K562 (cell line): ENCODE data around the gene TMEM176B. TPM values are rescaled to one million over a fixed set of nuclear protein-coding genes. Genes with fewer than 3 reads are reported as not detected.
"Not testable (repeated sequence)": the region's sequence is repeated elsewhere in the genome, so short reads cannot be mapped to it uniquely, and the experiment has no call there.

Experiments
- ATAC-seq: fragments of 200-7000 bp; cut with Tn5 transposase; 3 replicates; pipeline ENCODE4 v1.9.1; 2020; ENCODE audit warnings: moderate library complexity
- BruUV-seq: library from RNA; stranded (reverse); fragments of 400-500 nt; replicated peaks from 2 replicates; lab custom pipeline; 2021; lab: Mats Ljungman, UMichigan
- CTCF ChIA-PET: fragments of 300-600 bp; formaldehyde crosslinking; extraction: SDS; loops from one replicate; lab custom pipeline; 2021; ENCODE audit warnings: low intra/inter-chr PET ratio; lab: Yijun Ruan, JAX
- POLR2A ChIA-PET: fragments of 300-600, 350-650 bp; sonication (Branson Sonifier 250); formaldehyde crosslinking; extraction: SDS; loops from one replicate; lab custom pipeline; 2021; ENCODE audit warnings: antibody characterized with exemption, inconsistent platforms; lab: Yijun Ruan, JAX
- DNase-seq, 4 experiments: peaks; one replicate each; pipeline versions ENCODE4 v3.0.0 to v3.0.0-alpha.2; 2011 to 2018; ENCODE audit warnings: low spot score in 3 of 4, mixed read lengths in 3 of 4; ENCODE audit errors: extremely low read depth in 1 of 4
- FAIRE-seq: peaks from 2 replicates; lab custom pipeline; 2011; peaks lifted over from hg19 to GRCh38; lab: Jason Lieb, UNC
- H2AFZ ChIP-seq: 2 replicates; pipeline ENCODE4 v1.6.0; 2011; ENCODE audit warnings: low read depth, low read length, control low read depth, inconsistent platforms
- H3K27ac ChIP-seq: fragments of 200-600 bp; 3 replicates; pipeline ENCODE4 v1.8.0; 2011; ENCODE audit warnings: low read depth, mild to moderate bottlenecking, control low read depth, inconsistent platforms, low read length, moderate library complexity, mixed read lengths; ENCODE audit errors: extremely low read depth
- H3K27me3 ChIP-seq, 2 experiments: fragments of 300-600 bp in 1 of 2; 2 replicates in 1 of 2; 3 replicates in 1 of 2; pipeline versions ENCODE4 v1.6.0 to v1.8.0; 2011; ENCODE audit warnings: inconsistent platforms in 2 of 2, low read length in 2 of 2, mild to moderate bottlenecking in 1 of 2, mixed read lengths in 1 of 2, moderate library complexity in 1 of 2; ENCODE audit not compliant: control insufficient read depth in 2 of 2, insufficient read depth in 2 of 2
- H3K36me3 ChIP-seq: fragments of 300-600 bp; 3 replicates; pipeline ENCODE4 v1.8.0; 2011; ENCODE audit warnings: mild to moderate bottlenecking, low read length, inconsistent platforms; ENCODE audit not compliant: control insufficient read depth, insufficient read depth
- H3K4me1 ChIP-seq, 2 experiments: fragments of 200-600 bp in 1 of 2; replicated peaks in 1 of 2; 2 replicates in 1 of 2; 3 replicates in 1 of 2; pipeline versions ENCODE4 v1.5.1 to v1.8.0; 2011; ENCODE audit warnings: inconsistent platforms in 2 of 2, low read length in 2 of 2, mild to moderate bottlenecking in 1 of 2, mixed read lengths in 1 of 2, moderate library complexity in 1 of 2; ENCODE audit not compliant: control insufficient read depth in 2 of 2, insufficient read depth in 2 of 2
- H3K4me2 ChIP-seq: 2 replicates; pipeline ENCODE4 v1.6.1; 2011; ENCODE audit warnings: low read length, control low read depth, inconsistent platforms, mixed read lengths; ENCODE audit not compliant: insufficient read depth
- H3K4me3 ChIP-seq: fragments of 200-600 bp; sonication (generic), shearing (Covaris generic); 2 replicates; pipeline ENCODE4 v1.5.1; 2016; ENCODE audit warnings: control low read depth, inconsistent platforms
- H3K79me2 ChIP-seq: fragments of 200-600 bp; 3 replicates; pipeline ENCODE4 v1.8.0; 2011; ENCODE audit warnings: low read length, inconsistent platforms; ENCODE audit not compliant: control insufficient read depth, insufficient read depth
- H3K9ac ChIP-seq, 2 experiments: 2 replicates each; pipeline versions ENCODE4 v1.6.0 to v1.6.1; 2011; ENCODE audit warnings: low read depth in 2 of 2, low read length in 2 of 2, control low read depth in 1 of 2, inconsistent platforms in 1 of 2, mild to moderate bottlenecking in 1 of 2, mixed read lengths in 1 of 2; ENCODE audit not compliant: insufficient read depth in 1 of 2
- H3K9me1 ChIP-seq: one replicate; pipeline ENCODE4 v1.6.0; 2011; ENCODE audit warnings: inconsistent platforms, mild to moderate bottlenecking, low read length, moderate library complexity; ENCODE audit not compliant: control insufficient read depth, insufficient read depth
- H3K9me3 ChIP-seq: replicated peaks from 2 replicates; pipeline ENCODE4 v1.5.1; 2011; ENCODE audit warnings: low read depth, low read length, inconsistent platforms; ENCODE audit not compliant: control insufficient read depth, insufficient read depth
- H4K20me1 ChIP-seq: replicated peaks from 2 replicates; pipeline ENCODE4 v1.6.1; 2011; ENCODE audit warnings: low read length, inconsistent platforms, mixed read lengths; ENCODE audit not compliant: control insufficient read depth, insufficient read depth
- WGBS: fragments of 100-300 bp; shearing (Covaris generic); methylation state at CpG from one replicate; pipeline ENCODE4 v1.1.6; 2016; ENCODE audit warnings: low coverage, mixed read lengths; ENCODE audit not compliant: insufficient coverage; ENCODE audit errors: missing lambda C conversion rate; 5-methylcytosine and 5-hydroxymethylcytosine counted together
- in situ Hi-C: fragments of 300-500 bp; cut with MboI; formaldehyde crosslinking; loops from 4 replicates; pipeline ENCODE4 v1.15.0; 2018; ENCODE audit warnings: inconsistent platforms, mixed read lengths
- intact Hi-C: fragments of 100-400 bp; cut with micrococcal nuclease; formaldehyde crosslinking; loops from 2 replicates; pipeline ENCODE4 v1.14.2; 2022
- polyA plus RNA-seq, 8 experiments: library from polyadenylated mRNA; depleted of rRNA in 4 of 8; stranded (reverse) in 5 of 8; unstranded in 3 of 8; fragments of >200 nt; fragmentation: Nextera tagmentation in 2 of 8; fragmentation: Illumina TruSeq in 1 of 8; extraction: Ambion mirVana in 2 of 8; extraction: Trizol in 1 of 8; gene quantifications; 2 replicates each; pipeline versions ENCODE4 v1.2.1 to v1.2.3, GENCODE V29; 2011 to 2014; ENCODE audit warnings: inconsistent platforms in 1 of 8, missing spikeins in 1 of 8
- total RNA-seq, 7 experiments: library from RNA; depleted of rRNA in 6 of 7; stranded (reverse); fragments of >200 nt in 6 of 7; fragmentation: Illumina TruSeq in 2 of 7; extraction: Trizol in 2 of 7; gene quantifications; 2 replicates each; pipeline versions ENCODE4 v1.2.1 to v1.2.3, GENCODE V29; 2011 to 2021; ENCODE audit warnings: low replicate concordance in 1 of 7
- TF ChIP-seq, protein P1 (sequence below), 2 experiments: fragments of 450-650 bp; IDR thresholded peaks; 2 replicates each; pipeline ENCODE4 v1.6.1; 2018; ENCODE audit warnings: mild to moderate bottlenecking in 2 of 2, low read depth in 1 of 2; ENCODE audit not compliant: partially characterized antibody in 2 of 2

The TMEM176B gene
- total and polyA plus RNA-seq, 9 of the 15 experiments (the other 6 are each of a cell fraction or from before 2014, with no cell fraction given) = 0.19 to 0.60 TPM; not detected in 7

DNA sequence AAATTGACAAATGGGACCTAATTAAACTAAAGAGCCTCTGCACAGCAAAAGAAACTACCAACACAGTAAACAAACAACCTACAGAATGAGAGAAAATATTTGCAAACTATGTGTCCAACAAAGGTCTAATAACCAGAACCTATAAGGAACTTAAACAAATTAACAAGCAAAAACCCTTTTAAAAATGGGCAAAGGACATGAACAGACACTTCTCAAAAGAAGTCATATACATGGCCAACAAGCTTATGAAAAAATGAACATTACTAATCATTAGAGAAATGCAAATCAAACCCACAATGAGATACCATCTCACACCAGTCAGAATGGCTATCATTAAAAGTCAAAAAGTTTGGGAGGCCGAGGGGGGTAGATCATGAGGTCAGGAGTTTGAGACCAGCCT, 26.0 kb downstream of the TMEM176B start:
- FAIRE-seq, H3K9ac ChIP-seq, DNase-seq, H4K20me1 ChIP-seq, CTCF ChIA-PET, intact Hi-C loops, H3K4me1 ChIP-seq, BruUV-seq, H3K36me3 ChIP-seq, H3K9me3 ChIP-seq, H3K79me2 ChIP-seq, H2AFZ ChIP-seq, H3K27ac ChIP-seq, H3K4me2 ChIP-seq, ATAC-seq, H3K9me1 ChIP-seq, H3K4me3 ChIP-seq: not testable (repeated sequence)
- peaks cover 4 to 11% of the 10 kb centered on the region in 2 experiments; a peak in 2 of 5 replicates for H3K27me3 ChIP-seq
- TF ChIP-seq, protein P1, sequence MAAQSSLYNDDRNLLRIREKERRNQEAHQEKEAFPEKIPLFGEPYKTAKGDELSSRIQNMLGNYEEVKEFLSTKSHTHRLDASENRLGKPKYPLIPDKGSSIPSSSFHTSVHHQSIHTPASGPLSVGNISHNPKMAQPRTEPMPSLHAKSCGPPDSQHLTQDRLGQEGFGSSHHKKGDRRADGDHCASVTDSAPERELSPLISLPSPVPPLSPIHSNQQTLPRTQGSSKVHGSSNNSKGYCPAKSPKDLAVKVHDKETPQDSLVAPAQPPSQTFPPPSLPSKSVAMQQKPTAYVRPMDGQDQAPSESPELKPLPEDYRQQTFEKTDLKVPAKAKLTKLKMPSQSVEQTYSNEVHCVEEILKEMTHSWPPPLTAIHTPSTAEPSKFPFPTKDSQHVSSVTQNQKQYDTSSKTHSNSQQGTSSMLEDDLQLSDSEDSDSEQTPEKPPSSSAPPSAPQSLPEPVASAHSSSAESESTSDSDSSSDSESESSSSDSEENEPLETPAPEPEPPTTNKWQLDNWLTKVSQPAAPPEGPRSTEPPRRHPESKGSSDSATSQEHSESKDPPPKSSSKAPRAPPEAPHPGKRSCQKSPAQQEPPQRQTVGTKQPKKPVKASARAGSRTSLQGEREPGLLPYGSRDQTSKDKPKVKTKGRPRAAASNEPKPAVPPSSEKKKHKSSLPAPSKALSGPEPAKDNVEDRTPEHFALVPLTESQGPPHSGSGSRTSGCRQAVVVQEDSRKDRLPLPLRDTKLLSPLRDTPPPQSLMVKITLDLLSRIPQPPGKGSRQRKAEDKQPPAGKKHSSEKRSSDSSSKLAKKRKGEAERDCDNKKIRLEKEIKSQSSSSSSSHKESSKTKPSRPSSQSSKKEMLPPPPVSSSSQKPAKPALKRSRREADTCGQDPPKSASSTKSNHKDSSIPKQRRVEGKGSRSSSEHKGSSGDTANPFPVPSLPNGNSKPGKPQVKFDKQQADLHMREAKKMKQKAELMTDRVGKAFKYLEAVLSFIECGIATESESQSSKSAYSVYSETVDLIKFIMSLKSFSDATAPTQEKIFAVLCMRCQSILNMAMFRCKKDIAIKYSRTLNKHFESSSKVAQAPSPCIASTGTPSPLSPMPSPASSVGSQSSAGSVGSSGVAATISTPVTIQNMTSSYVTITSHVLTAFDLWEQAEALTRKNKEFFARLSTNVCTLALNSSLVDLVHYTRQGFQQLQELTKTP (IDR thresholded peaks at IDR 0.05; ENCODE audit: low read depth in 1 of 2, partially characterized antibody in 2 of 2) = peak in 1 of 2 experiments; percentile 98
- in situ Hi-C loops = loop anchor here (25.0 kb wide), 1 partner anchor 487 kb away; no protein-coding TSS in a partner anchor
- WGBS = 0% methylated on average over 1 of the region's 1 CpG
- POLR2A ChIA-PET = interaction anchor here (1.3 kb wide), 1 partner anchor 13 kb away, joined by 5 read pairs; no protein-coding TSS in a partner anchor
